ENCODE measurements around the gene ATMIN.

The ATMIN gene

GRCh38 chr16:81035398-81035974, at the start of gene ATMIN:
TSS of gene ATMIN (plus strand) at chr16:81035842. CDS start at chr16:81035871, 29 bp downstream.
- peak; percentile 81 to 82 (median 81) for DNase-seq (ENCODE audit: low read depth in 3 of 3)

GRCh38 chr16:80986557-80986956, 49.1 kb upstream of the ATMIN start:
- no peak for DNase-seq (ENCODE audit: low read depth in 3 of 3)

GRCh38 chr16:80988756-80989155, 46.9 kb upstream of the ATMIN start:
- no peak for DNase-seq (ENCODE audit: low read depth in 3 of 3)

- DNase-seq (ENCODE audit: low read depth in 3 of 3): no peak
These were observed 45.8 kb upstream of the ATMIN start for GRCh38 chr16:80989801-80990200.

- DNase-seq (ENCODE audit: low read depth in 3 of 3): no peak
These were observed 45.1 kb upstream of the ATMIN start for GRCh38 chr16:80990577-80990976.

GRCh38 chr16:80990978-80991377, 44.7 kb upstream of the ATMIN start:
- DNase-seq (ENCODE audit: low read depth in 3 of 3): no peak

- DNase-seq (ENCODE audit: low read depth in 3 of 3): no peak
These were observed 43.7 kb upstream of the ATMIN start for GRCh38 chr16:80991792-80992430.

GRCh38 chr16:80992676-80993293, 42.9 kb upstream of the ATMIN start:
- DNase-seq (ENCODE audit: low read depth in 3 of 3): no peak

- no peak for DNase-seq (ENCODE audit: low read depth in 3 of 3)
These were observed 42.3 kb upstream of the ATMIN start for GRCh38 chr16:80993307-80993706.

- no peak for DNase-seq (ENCODE audit: low read depth in 3 of 3)
These were observed 41.8 kb upstream of the ATMIN start for GRCh38 chr16:80993834-80994233.

- no peak for DNase-seq (ENCODE audit: low read depth in 3 of 3)
These were observed 41.2 kb upstream of the ATMIN start for GRCh38 chr16:80994451-80994850.

- no peak for DNase-seq (ENCODE audit: low read depth in 3 of 3)
These were observed 38.9 kb upstream of the ATMIN start for GRCh38 chr16:80996688-80997138.

- no peak for DNase-seq (ENCODE audit: low read depth in 3 of 3)
These were observed 38.4 kb upstream of the ATMIN start for GRCh38 chr16:80997139-80997798.

GRCh38 chr16:80997964-80998620, 37.5 kb upstream of the ATMIN start:
- no peak for DNase-seq (ENCODE audit: low read depth in 3 of 3)

- DNase-seq (ENCODE audit: low read depth in 3 of 3): no peak
These were observed 34.8 kb upstream of the ATMIN start for GRCh38 chr16:81000873-81001272.

- DNase-seq (ENCODE audit: low read depth in 3 of 3): no peak
These were observed 34.3 kb upstream of the ATMIN start for GRCh38 chr16:81001330-81001729.

GRCh38 chr16:81003064-81003463, 32.6 kb upstream of the ATMIN start:
- no peak for DNase-seq (ENCODE audit: low read depth in 3 of 3)

- no peak for DNase-seq (ENCODE audit: low read depth in 3 of 3)
These were observed 31.8 kb upstream of the ATMIN start for GRCh38 chr16:81003610-81004460.

- peak in 1 of 3 experiments; percentile 5 for DNase-seq (ENCODE audit: low read depth in 3 of 3)
These were observed 30.8 kb upstream of the ATMIN start for GRCh38 chr16:81004646-81005353.

- no peak for DNase-seq (ENCODE audit: low read depth in 3 of 3)
These were observed 30.0 kb upstream of the ATMIN start for GRCh38 chr16:81005610-81006161.

Data from stimulated activated CD4-positive, alpha-beta T cell treated with anti-CD3 and anti-CD28 coated beads, TNF-alpha, amount 100 ng/mL, for 4 hours (primary cell).